ENCODE data around the gene FRY. TPM values are rescaled to one million over a fixed set of nuclear protein-coding genes. Genes with fewer than 3 reads are reported as not detected.

FRY gene
- total and polyA plus RNA-seq, 2 of the 13 experiments (the other 11 are each of a cell fraction or from before 2014, with no cell fraction given): 8.2 to 13.1 TPM

DNA sequence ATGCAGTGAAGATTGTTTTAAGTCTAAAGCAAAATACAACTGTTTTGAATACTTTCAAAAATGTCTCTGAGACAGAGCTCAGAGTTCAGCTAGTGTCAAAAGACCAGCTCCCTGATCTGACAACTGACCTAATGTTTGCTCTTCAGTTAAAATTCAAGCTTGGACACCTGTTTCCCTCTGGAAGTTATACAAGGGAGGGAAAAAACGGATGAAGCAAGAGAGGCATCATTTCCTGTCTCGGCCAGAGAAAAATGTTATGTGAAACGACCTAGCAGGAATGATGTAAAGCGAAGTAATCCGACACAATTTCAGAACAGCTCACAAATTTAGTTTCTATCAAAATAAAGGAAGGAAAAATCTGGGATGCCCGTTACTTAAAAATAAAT is 224.1 kb downstream of the FRY start (continued):
- TF ChIP-seq, protein P1, sequence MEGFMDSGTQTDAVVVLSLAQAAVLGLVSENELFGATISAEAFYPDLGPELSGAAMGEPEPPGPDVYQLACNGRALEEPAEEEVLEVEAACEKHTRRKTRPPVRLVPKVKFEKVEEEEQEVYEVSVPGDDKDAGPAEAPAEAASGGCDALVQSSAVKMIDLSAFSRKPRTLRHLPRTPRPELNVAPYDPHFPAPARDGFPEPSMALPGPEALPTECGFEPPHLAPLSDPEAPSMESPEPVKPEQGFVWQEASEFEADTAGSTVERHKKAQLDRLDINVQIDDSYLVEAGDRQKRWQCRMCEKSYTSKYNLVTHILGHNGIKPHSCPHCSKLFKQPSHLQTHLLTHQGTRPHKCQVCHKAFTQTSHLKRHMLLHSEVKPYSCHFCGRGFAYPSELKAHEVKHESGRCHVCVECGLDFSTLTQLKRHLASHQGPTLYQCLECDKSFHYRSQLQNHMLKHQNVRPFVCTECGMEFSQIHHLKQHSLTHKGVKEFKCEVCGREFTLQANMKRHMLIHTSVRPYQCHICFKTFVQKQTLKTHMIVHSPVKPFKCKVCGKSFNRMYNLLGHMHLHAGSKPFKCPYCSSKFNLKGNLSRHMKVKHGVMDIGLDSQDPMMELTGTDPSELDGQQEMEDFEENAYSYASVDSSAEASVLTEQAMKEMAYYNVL (CRISPR knock-in tag; IDR thresholded peaks at IDR 0.05; ENCODE audit: borderline replicate concordance): peak; percentile 85
- TF ChIP-seq, protein P2, sequence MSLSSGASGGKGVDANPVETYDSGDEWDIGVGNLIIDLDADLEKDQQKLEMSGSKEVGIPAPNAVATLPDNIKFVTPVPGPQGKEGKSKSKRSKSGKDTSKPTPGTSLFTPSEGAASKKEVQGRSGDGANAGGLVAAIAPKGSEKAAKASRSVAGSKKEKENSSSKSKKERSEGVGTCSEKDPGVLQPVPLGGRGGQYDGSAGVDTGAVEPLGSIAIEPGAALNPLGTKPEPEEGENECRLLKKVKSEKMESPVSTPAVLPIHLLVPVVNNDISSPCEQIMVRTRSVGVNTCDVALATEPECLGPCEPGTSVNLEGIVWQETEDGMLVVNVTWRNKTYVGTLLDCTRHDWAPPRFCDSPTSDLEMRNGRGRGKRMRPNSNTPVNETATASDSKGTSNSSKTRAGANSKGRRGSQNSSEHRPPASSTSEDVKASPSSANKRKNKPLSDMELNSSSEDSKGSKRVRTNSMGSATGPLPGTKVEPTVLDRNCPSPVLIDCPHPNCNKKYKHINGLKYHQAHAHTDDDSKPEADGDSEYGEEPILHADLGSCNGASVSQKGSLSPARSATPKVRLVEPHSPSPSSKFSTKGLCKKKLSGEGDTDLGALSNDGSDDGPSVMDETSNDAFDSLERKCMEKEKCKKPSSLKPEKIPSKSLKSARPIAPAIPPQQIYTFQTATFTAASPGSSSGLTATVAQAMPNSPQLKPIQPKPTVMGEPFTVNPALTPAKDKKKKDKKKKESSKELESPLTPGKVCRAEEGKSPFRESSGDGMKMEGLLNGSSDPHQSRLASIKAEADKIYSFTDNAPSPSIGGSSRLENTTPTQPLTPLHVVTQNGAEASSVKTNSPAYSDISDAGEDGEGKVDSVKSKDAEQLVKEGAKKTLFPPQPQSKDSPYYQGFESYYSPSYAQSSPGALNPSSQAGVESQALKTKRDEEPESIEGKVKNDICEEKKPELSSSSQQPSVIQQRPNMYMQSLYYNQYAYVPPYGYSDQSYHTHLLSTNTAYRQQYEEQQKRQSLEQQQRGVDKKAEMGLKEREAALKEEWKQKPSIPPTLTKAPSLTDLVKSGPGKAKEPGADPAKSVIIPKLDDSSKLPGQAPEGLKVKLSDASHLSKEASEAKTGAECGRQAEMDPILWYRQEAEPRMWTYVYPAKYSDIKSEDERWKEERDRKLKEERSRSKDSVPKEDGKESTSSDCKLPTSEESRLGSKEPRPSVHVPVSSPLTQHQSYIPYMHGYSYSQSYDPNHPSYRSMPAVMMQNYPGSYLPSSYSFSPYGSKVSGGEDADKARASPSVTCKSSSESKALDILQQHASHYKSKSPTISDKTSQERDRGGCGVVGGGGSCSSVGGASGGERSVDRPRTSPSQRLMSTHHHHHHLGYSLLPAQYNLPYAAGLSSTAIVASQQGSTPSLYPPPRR (CRISPR knock-in tag; IDR thresholded peaks at IDR 0.05; ENCODE audit: borderline replicate concordance): peak; percentile 61; the same call in 1 of the 2 replicates
- TF ChIP-seq PHF8 (CRISPR knock-in tag; IDR thresholded peaks at IDR 0.05): no peak
- TF ChIP-seq, protein P3, sequence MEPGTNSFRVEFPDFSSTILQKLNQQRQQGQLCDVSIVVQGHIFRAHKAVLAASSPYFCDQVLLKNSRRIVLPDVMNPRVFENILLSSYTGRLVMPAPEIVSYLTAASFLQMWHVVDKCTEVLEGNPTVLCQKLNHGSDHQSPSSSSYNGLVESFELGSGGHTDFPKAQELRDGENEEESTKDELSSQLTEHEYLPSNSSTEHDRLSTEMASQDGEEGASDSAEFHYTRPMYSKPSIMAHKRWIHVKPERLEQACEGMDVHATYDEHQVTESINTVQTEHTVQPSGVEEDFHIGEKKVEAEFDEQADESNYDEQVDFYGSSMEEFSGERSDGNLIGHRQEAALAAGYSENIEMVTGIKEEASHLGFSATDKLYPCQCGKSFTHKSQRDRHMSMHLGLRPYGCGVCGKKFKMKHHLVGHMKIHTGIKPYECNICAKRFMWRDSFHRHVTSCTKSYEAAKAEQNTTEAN (CRISPR knock-in tag; conservative IDR thresholded peaks at IDR 0.05): peak; percentile 32; the same call in 1 of the 2 replicates
- TF ChIP-seq HOXD1 (CRISPR knock-in tag; IDR thresholded peaks at IDR 0.05): 0 out of 2 replicates have a peak, but pooled peaks have one; percentile 29
- peak; percentile 80; the same call in 1 of the 2 replicates for TF ChIP-seq SIX4 (CRISPR knock-in tag; IDR thresholded peaks at IDR 0.05)
- peak; percentile 66; the same call in 1 of the 2 replicates for TF ChIP-seq GATA4 (IDR thresholded peaks at IDR 0.05; ENCODE audit: borderline replicate concordance, low read depth)
- no peak for TF ChIP-seq CENPT (CRISPR knock-in tag; IDR thresholded peaks at IDR 0.05; ENCODE audit: low read depth)
- TF ChIP-seq FOXA1 (IDR thresholded peaks at IDR 0.05): no peak
- TF ChIP-seq FOXA1 (CRISPR knock-in tag; IDR thresholded peaks at IDR 0.05): peak; percentile 40
- TF ChIP-seq, protein P4, sequence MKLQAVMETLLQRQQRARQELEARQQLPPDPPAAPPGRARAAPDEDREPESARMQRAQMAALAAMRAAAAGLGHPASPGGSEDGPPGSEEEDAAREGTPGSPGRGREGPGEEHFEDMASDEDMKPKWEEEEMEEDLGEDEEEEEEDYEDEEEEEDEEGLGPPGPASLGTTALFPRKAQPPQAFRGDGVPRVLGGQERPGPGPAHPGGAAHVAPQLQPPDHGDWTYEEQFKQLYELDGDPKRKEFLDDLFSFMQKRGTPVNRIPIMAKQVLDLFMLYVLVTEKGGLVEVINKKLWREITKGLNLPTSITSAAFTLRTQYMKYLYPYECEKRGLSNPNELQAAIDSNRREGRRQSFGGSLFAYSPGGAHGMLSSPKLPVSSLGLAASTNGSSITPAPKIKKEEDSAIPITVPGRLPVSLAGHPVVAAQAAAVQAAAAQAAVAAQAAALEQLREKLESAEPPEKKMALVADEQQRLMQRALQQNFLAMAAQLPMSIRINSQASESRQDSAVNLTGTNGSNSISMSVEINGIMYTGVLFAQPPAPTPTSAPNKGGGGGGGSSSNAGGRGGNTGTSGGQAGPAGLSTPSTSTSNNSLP (IDR thresholded peaks at IDR 0.05; ENCODE audit: low read depth, low read length): peak; percentile 64
- TF ChIP-seq, protein P5, sequence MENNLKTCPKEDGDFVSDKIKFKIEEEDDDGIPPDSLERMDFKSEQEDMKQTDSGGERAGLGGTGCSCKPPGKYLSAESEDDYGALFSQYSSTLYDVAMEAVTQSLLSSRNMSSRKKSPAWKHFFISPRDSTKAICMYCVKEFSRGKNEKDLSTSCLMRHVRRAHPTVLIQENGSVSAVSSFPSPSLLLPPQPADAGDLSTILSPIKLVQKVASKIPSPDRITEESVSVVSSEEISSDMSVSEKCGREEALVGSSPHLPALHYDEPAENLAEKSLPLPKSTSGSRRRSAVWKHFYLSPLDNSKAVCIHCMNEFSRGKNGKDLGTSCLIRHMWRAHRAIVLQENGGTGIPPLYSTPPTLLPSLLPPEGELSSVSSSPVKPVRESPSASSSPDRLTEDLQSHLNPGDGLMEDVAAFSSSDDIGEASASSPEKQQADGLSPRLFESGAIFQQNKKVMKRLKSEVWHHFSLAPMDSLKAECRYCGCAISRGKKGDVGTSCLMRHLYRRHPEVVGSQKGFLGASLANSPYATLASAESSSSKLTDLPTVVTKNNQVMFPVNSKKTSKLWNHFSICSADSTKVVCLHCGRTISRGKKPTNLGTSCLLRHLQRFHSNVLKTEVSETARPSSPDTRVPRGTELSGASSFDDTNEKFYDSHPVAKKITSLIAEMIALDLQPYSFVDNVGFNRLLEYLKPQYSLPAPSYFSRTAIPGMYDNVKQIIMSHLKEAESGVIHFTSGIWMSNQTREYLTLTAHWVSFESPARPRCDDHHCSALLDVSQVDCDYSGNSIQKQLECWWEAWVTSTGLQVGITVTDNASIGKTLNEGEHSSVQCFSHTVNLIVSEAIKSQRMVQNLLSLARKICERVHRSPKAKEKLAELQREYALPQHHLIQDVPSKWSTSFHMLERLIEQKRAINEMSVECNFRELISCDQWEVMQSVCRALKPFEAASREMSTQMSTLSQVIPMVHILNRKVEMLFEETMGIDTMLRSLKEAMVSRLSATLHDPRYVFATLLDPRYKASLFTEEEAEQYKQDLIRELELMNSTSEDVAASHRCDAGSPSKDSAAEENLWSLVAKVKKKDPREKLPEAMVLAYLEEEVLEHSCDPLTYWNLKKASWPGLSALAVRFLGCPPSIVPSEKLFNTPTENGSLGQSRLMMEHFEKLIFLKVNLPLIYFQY (CRISPR knock-in tag; IDR thresholded peaks at IDR 0.05; ENCODE audit: borderline replicate concordance): no peak
- no peak for TF ChIP-seq SYNCRIP (IDR thresholded peaks at IDR 0.05; ENCODE audit: insufficient read depth, low read depth, low read length)
- TF ChIP-seq KAT8 (CRISPR knock-in tag; IDR thresholded peaks at IDR 0.05): peak; percentile 37; the same call in 1 of the 2 replicates

Data from HepG2 (cell line).